H9 (cell line): ENCODE data around the gene LMOD1. TPM values are rescaled to one million over a fixed set of nuclear protein-coding genes. Genes with fewer than 3 reads are reported as not detected.
A peak's percentile ranks its signal among the peaks of the same experiment; 100 is the strongest.

Source experiments
- DNase-seq: peaks from one replicate; pipeline ENCODE4 v3.0.0-alpha.2; 2017
- H2AFZ ChIP-seq: one replicate; pipeline ENCODE4 v1.6.1; 2013; ENCODE audit warnings: mild to moderate bottlenecking, low read length, control low read depth, moderate library complexity
- H2AK5ac ChIP-seq: 2 replicates; pipeline ENCODE4 v1.6.1; 2013; ENCODE audit warnings: low read length, control low read depth, mixed read lengths; ENCODE audit not compliant: insufficient read length
- H2BK120ac ChIP-seq: one replicate; pipeline ENCODE4 v1.6.1; 2013; ENCODE audit warnings: low read depth, mild to moderate bottlenecking, low read length, control low read depth, inconsistent platforms; ENCODE audit not compliant: poor library complexity, severe bottlenecking
- H2BK12ac ChIP-seq: 2 replicates; pipeline ENCODE4 v1.6.1; 2013; ENCODE audit warnings: low read length, control low read depth, mixed read lengths, low read depth; ENCODE audit not compliant: insufficient read length
- H2BK15ac ChIP-seq: 2 replicates; pipeline ENCODE4 v1.6.1; 2013; ENCODE audit warnings: low read depth, low read length, control low read depth
- H2BK20ac ChIP-seq: one replicate; pipeline ENCODE4 v1.6.1; 2013; ENCODE audit warnings: low read depth, mild to moderate bottlenecking, low read length, control low read depth, inconsistent platforms; ENCODE audit not compliant: poor library complexity, severe bottlenecking
- H2BK5ac ChIP-seq: 2 replicates; pipeline ENCODE4 v1.6.1; 2013; ENCODE audit warnings: low read length, control low read depth, mixed read lengths; ENCODE audit not compliant: insufficient read length
- H3K14ac ChIP-seq: 2 replicates; pipeline ENCODE4 v1.6.1; 2013; ENCODE audit warnings: low read length, control low read depth; ENCODE audit not compliant: insufficient read depth
- H3K18ac ChIP-seq: 2 replicates; pipeline ENCODE4 v1.6.1; 2013; ENCODE audit warnings: low read depth, mild to moderate bottlenecking, mixed read lengths, low read length, control low read depth; ENCODE audit not compliant: insufficient read length
- H3K23ac ChIP-seq: 2 replicates; pipeline ENCODE4 v1.6.1; 2013; ENCODE audit warnings: low read length, control low read depth, mixed read lengths, low read depth; ENCODE audit not compliant: insufficient read length
- H3K23me2 ChIP-seq: 2 replicates; pipeline ENCODE4 v1.6.1; 2013; ENCODE audit warnings: low read depth, mild to moderate bottlenecking, mixed read lengths, low read length, control low read depth; ENCODE audit not compliant: insufficient read length, poor library complexity, severe bottlenecking
- H3K27ac ChIP-seq: 2 replicates; pipeline ENCODE4 v1.5.1; 2013; ENCODE audit warnings: low read length, control low read depth, mixed read lengths, low read depth; ENCODE audit not compliant: insufficient read length
- H3K27me3 ChIP-seq: 2 replicates; pipeline ENCODE4 v1.6.1; 2013; ENCODE audit warnings: low read length, control low read depth, inconsistent platforms; ENCODE audit not compliant: insufficient read depth
- H3K4ac ChIP-seq: 2 replicates; pipeline ENCODE4 v1.6.1; 2013; ENCODE audit warnings: low read depth, mild to moderate bottlenecking, control low read depth, inconsistent platforms, low read length, moderate library complexity
- H3K4me1 ChIP-seq: 2 replicates; pipeline ENCODE4 v1.6.1; 2013; ENCODE audit warnings: low read length, control low read depth, inconsistent platforms; ENCODE audit not compliant: insufficient read depth
- H3K4me2 ChIP-seq: 2 replicates; pipeline ENCODE4 v1.6.1; 2013; ENCODE audit warnings: low read length, control low read depth, mixed read lengths; ENCODE audit not compliant: insufficient read length, insufficient read depth
- H3K56ac ChIP-seq: 2 replicates; pipeline ENCODE4 v1.6.1; 2013; ENCODE audit warnings: low read depth, mild to moderate bottlenecking, mixed read lengths, low read length, control low read depth; ENCODE audit not compliant: insufficient read length
- H3K79me1 ChIP-seq: 2 replicates; pipeline ENCODE4 v1.6.1; 2013; ENCODE audit warnings: low read depth, mild to moderate bottlenecking, moderate library complexity, low read length, control low read depth, inconsistent platforms; ENCODE audit not compliant: insufficient read depth, poor library complexity, severe bottlenecking
- H3K79me2 ChIP-seq: 2 replicates; pipeline ENCODE4 v1.6.1; 2013; ENCODE audit warnings: low read length, control low read depth, inconsistent platforms; ENCODE audit not compliant: insufficient read depth
- H3K9ac ChIP-seq: 2 replicates; pipeline ENCODE4 v1.6.1; 2013; ENCODE audit warnings: low read length, control low read depth, mixed read lengths; ENCODE audit not compliant: insufficient read length; ENCODE audit errors: extremely low read depth
- H3K9me3 ChIP-seq: one replicate; pipeline ENCODE4 v1.6.1; 2013; ENCODE audit warnings: low read depth, low read length, inconsistent platforms; ENCODE audit not compliant: control insufficient read depth
- H3T11ph ChIP-seq: one replicate; pipeline ENCODE4 v1.6.1; 2013; ENCODE audit warnings: mild to moderate bottlenecking, low read length, control low read depth, inconsistent platforms
- H4K20me1 ChIP-seq: one replicate; pipeline ENCODE4 v1.6.1; 2013; ENCODE audit not compliant: control insufficient read depth, insufficient read length, insufficient read depth
- H4K5ac ChIP-seq: 2 replicates; pipeline ENCODE4 v1.6.1; 2013; ENCODE audit warnings: low read depth, mild to moderate bottlenecking, mixed read lengths, low read length, control low read depth; ENCODE audit not compliant: insufficient read length
- H4K8ac ChIP-seq: replicated peaks from 2 replicates; pipeline ENCODE4 v1.6.1; 2013; ENCODE audit warnings: low read length, control low read depth, mixed read lengths, low read depth; ENCODE audit not compliant: insufficient read length
- H4K91ac ChIP-seq: 2 replicates; pipeline ENCODE4 v1.6.1; 2013; ENCODE audit warnings: low read depth, mild to moderate bottlenecking, moderate library complexity, mixed read lengths, low read length, control low read depth; ENCODE audit not compliant: insufficient read length
- H3K27ac Mint-ChIP-seq, 3 experiments: 2 replicates in 2 of 3; 3 replicates in 1 of 3; pipeline ENCODE4 v1.8.0; 2020 to 2021; ENCODE audit warnings: mixed read lengths in 3 of 3, mild to moderate bottlenecking in 1 of 3, moderate library complexity in 1 of 3
- H3K27me3 Mint-ChIP-seq: 2 replicates; pipeline ENCODE4 v1.8.0; 2021; ENCODE audit warnings: low read depth, mild to moderate bottlenecking, moderate library complexity, mixed read lengths
- H3K36me3 Mint-ChIP-seq, 3 experiments: 2 replicates in 2 of 3; 3 replicates in 1 of 3; pipeline ENCODE4 v1.8.0; 2020 to 2021; ENCODE audit warnings: low read depth in 3 of 3, mixed read lengths in 3 of 3; ENCODE audit not compliant: insufficient read depth in 1 of 3
- H3K4me1 Mint-ChIP-seq, 2 experiments: 2 replicates each; pipeline ENCODE4 v1.8.0; 2020; ENCODE audit warnings: mixed read lengths in 2 of 2
- H3K4me3 Mint-ChIP-seq, 2 experiments: 2 replicates in 1 of 2; 3 replicates in 1 of 2; pipeline ENCODE4 v1.8.0; 2020 to 2021; ENCODE audit warnings: mild to moderate bottlenecking in 2 of 2, mixed read lengths in 2 of 2, moderate library complexity in 1 of 2
- H3K9me3 Mint-ChIP-seq, 2 experiments: 2 replicates in 1 of 2; 3 replicates in 1 of 2; pipeline ENCODE4 v1.8.0; 2020; ENCODE audit warnings: mild to moderate bottlenecking in 2 of 2, mixed read lengths in 2 of 2, moderate library complexity in 1 of 2
- WGBS: extraction: QIAGEN DNeasy Blood & Tissue Kit; methylation state at CpG from one replicate; pipeline ENCODE4 v1.1.7; 2013; ENCODE audit warnings: missing lambda C conversion rate, low lambda C conversion rate, mixed read lengths; ENCODE audit not compliant: insufficient read length; ENCODE audit errors: extremely low coverage; 5-methylcytosine and 5-hydroxymethylcytosine counted together
- total RNA-seq: library from RNA; stranded (reverse); gene quantifications from 2 replicates; pipeline ENCODE4 v1.2.1, GENCODE V29; 2021
- TF ChIP-seq, protein P1 (sequence below): fragments of 200-600 bp; sonication (generic); conservative IDR thresholded peaks from 3 replicates; pipeline ENCODE4 v1.8.0; 2021; ENCODE audit warnings: antibody characterized with exemption, mild to moderate bottlenecking

LMOD1 gene
- total RNA-seq, 1 experiment from 2014 or later: 0.31 TPM

DNA sequence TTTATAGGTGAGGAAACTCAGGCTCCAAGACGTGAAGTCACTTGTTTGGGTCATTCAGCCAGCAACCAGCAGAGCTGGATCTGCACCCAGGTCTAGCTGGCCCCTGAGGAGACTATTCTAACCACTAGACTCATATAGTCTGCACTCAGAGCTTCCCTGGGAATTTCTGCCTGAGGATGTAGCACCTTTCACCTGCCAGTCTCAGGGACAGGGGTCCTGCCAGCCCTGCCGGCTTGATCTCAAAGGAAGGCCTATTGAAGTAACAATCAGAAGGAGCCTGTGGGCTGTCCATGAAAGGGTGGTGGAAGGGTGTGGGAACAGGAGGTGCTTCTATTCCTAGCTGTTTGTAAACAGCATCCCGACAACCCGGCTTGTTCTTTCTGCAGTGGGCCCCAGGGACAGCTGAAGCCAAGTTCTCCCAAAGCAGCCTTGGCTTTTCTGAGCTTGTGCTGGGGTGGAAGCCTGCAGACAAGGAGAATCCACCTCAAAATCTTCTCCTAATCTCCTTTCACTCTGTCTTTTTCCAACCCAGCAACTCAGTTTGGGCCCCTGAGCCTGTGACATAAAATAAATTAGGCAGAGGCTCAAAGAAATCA lies 7.8 kb downstream of the LMOD1 start:
- H3K9me3 ChIP-seq: no peaks in the 10 kb centered on the region
- TF ChIP-seq, protein P1, sequence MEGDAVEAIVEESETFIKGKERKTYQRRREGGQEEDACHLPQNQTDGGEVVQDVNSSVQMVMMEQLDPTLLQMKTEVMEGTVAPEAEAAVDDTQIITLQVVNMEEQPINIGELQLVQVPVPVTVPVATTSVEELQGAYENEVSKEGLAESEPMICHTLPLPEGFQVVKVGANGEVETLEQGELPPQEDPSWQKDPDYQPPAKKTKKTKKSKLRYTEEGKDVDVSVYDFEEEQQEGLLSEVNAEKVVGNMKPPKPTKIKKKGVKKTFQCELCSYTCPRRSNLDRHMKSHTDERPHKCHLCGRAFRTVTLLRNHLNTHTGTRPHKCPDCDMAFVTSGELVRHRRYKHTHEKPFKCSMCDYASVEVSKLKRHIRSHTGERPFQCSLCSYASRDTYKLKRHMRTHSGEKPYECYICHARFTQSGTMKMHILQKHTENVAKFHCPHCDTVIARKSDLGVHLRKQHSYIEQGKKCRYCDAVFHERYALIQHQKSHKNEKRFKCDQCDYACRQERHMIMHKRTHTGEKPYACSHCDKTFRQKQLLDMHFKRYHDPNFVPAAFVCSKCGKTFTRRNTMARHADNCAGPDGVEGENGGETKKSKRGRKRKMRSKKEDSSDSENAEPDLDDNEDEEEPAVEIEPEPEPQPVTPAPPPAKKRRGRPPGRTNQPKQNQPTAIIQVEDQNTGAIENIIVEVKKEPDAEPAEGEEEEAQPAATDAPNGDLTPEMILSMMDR: no peak
- H3K18ac ChIP-seq: no peak overlapping the region
- H2BK12ac ChIP-seq: no peak overlapping the region
- no peak overlapping the region for H3K14ac ChIP-seq
- no peak overlapping the region for H3T11ph ChIP-seq
- no peak overlapping the region for H3K27ac ChIP-seq
- H3K56ac ChIP-seq: no peak overlapping the region
- H3K4me2 ChIP-seq: no peak overlapping the region
- no peak overlapping the region for H4K91ac ChIP-seq
- Mint-ChIP-seq H3K4me1 (peaks cover 7 to 19% of the 10 kb centered on the region in 2 experiments), H3K36me3 (no peaks in the 10 kb centered on the region), H3K27ac (peak overlapping the region in 2 of 3 experiments; percentile 78 to 87; a peak in 3 of 7 replicates), H3K27me3 (peaks cover 2% of the 10 kb centered on the region; the same call in 1 of the 2 replicates), H3K9me3 (no peaks in the 10 kb centered on the region), H3K4me3 (no peak overlapping the region)
- no peak overlapping the region for H2AK5ac ChIP-seq
- no peak overlapping the region for H2BK15ac ChIP-seq
- H3K4ac ChIP-seq: no peak overlapping the region
- no peaks in the 10 kb centered on the region for H3K79me1 ChIP-seq
- DNase-seq: no peak
- H3K9ac ChIP-seq: no peak overlapping the region
- H4K20me1 ChIP-seq: no peaks in the 10 kb centered on the region
- no peaks in the 10 kb centered on the region for H3K27me3 ChIP-seq
- H4K5ac ChIP-seq: no peak overlapping the region
- no peak overlapping the region for H2BK20ac ChIP-seq
- H3K23ac ChIP-seq: no peak overlapping the region
- H3K23me2 ChIP-seq: peaks cover 6% of the 10 kb centered on the region
- no peak overlapping the region for H2BK5ac ChIP-seq
- no CpG with 5 or more reads among the region's 4 CpGs for WGBS
- H3K79me2 ChIP-seq: no peaks in the 10 kb centered on the region
- H2AFZ ChIP-seq: no peak overlapping the region
- H2BK120ac ChIP-seq: no peak overlapping the region
- H4K8ac ChIP-seq: no peak overlapping the region
- peaks cover 6% of the 10 kb centered on the region for H3K4me1 ChIP-seq
